Tibial nerve (tissue), 4 donors: ENCODE data around the gene NRG2. TPM values are rescaled to one million over a fixed set of nuclear protein-coding genes. Genes with fewer than 3 reads are reported as not detected.

Source experiments
- DNase-seq, 2 donors: peaks; one replicate each; pipeline ENCODE4 v3.0.0-alpha.2; 2019; ENCODE audit warnings: low spot score in 2 of 2
- H3K27ac ChIP-seq, 4 donors: fragments of 200-600 bp; sonication (generic) in 3 of 4; one replicate each; pipeline ENCODE4 v1.5.1; 2017 to 2019; ENCODE audit warnings: mild to moderate bottlenecking in 1 of 4
- H3K27me3 ChIP-seq, 2 donors: fragments of 200-600 bp; sonication (generic) in 1 of 2; one replicate each; pipeline versions ENCODE4 v1.5.1 to v1.6.0; 2017 to 2019
- H3K36me3 ChIP-seq, 3 donors: fragments of 200-600 bp; sonication (generic); one replicate each; pipeline ENCODE4 v1.5.1; 2018 to 2019
- H3K4me1 ChIP-seq, 4 donors: fragments of 200-600 bp; sonication (generic) in 3 of 4; one replicate each; pipeline ENCODE4 v1.5.1; 2017 to 2019
- H3K4me3 ChIP-seq, 4 donors: fragments of 200-600 bp; sonication (generic) in 3 of 4; one replicate each; pipeline ENCODE4 v1.5.1; 2017 to 2019; ENCODE audit warnings: mild to moderate bottlenecking in 1 of 4, moderate library complexity in 1 of 4
- H3K9me3 ChIP-seq, 4 donors: fragments of 200-600 bp; sonication (generic) in 3 of 4; one replicate each; pipeline ENCODE4 v1.5.1; 2017 to 2019
- CTCF ChIP-seq, 5 experiments: fragments of 200-600 bp in 3 of 5; fragments of 450-650 bp in 2 of 5; sonication (generic) in 3 of 5; IDR thresholded peaks; one replicate each; pipeline ENCODE4 v1.5.1; 2016 to 2019; ENCODE audit warnings: antibody characterized with exemption in 5 of 5, mild to moderate bottlenecking in 3 of 5, moderate library complexity in 2 of 5
- EP300 ChIP-seq, 2 donors: sonication (generic); formaldehyde crosslinking; IDR thresholded peaks; one replicate each; pipeline ENCODE4 v1.6.1; 2017; ENCODE audit warnings: antibody characterized with exemption in 2 of 2, mild to moderate bottlenecking in 1 of 2
- POLR2A ChIP-seq, 2 donors: fragments of 450-650 bp; IDR thresholded peaks; one replicate each; pipeline ENCODE4 v1.6.1; 2017; ENCODE audit warnings: antibody characterized with exemption in 2 of 2, mild to moderate bottlenecking in 2 of 2, moderate library complexity in 2 of 2
- WGBS, 2 donors: methylation state at CpG; one replicate each; pipeline ENCODE4 v1.1.5; 2018; 5-methylcytosine and 5-hydroxymethylcytosine counted together
- total RNA-seq, 4 donors: library from RNA; depleted of rRNA; stranded (reverse); fragments of >200 nt; gene quantifications; one replicate each; pipeline ENCODE4 v1.1.0, GENCODE V29; 2016

NRG2 gene
- total RNA-seq, 4 donors from 2014 or later, result 2.0 to 5.1 (median 3.4) TPM

DNA sequence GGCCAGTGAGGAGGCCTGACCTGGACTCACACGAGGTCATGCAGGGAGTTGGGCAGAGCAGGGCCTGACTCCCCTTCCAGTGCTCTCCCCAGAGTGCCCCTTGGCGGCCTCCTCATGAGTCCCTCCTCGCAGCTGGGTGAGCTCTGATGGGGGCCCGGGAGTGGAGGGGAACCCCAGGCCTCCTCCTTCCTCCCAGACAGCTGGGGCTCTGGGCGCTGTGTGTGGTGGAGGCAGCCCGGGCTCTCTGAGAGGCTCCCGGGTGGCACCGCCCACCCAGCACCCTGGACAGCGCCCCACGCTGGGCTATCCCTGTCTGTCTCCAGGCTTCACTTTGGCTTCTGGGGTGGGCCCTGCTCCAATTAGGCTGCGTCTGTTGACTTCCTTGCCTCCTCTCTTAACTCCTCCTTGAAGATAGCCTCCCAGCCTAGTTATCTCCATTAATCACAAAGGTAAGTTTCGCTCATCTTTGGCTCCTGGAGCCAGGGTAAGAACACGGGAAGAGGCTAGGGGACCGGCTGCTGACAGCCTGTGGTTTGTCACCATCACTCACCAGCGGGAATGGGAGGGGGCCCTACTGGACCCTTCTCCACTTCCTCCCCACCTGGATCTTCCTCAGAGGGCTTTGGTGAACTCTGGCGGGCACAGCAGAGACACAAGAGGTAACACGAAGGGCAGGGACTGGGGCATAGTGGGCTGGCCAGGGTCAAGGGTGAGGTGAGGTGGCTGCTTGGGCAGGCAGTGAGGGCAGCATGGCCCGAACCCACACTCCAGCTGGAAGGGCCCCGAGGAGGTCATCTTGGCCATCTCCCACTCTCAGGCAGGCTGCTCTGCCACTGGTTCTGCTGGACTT is 234.4 kb downstream of the NRG2 start:
- Histone ChIP-seq H3K36me3 (no peaks in the 10 kb centered on the region), H3K4me1 (no peaks in the 10 kb centered on the region), H3K27me3 (no peaks in the 10 kb centered on the region), H3K27ac (no peak overlapping the region), H3K4me3 (no peak overlapping the region), H3K9me3 (no peaks in the 10 kb centered on the region)
- DNase-seq, result no peak
- 40 to 44% methylated on average over 16 to 19 of the region's 19 CpGs for WGBS, 2 donors
- TF ChIP-seq CTCF (IDR thresholded peaks at IDR 0.05), result no peak
- no peak for TF ChIP-seq POLR2A (IDR thresholded peaks at IDR 0.05)
- no peak for TF ChIP-seq EP300 (IDR thresholded peaks at IDR 0.05)

DNA sequence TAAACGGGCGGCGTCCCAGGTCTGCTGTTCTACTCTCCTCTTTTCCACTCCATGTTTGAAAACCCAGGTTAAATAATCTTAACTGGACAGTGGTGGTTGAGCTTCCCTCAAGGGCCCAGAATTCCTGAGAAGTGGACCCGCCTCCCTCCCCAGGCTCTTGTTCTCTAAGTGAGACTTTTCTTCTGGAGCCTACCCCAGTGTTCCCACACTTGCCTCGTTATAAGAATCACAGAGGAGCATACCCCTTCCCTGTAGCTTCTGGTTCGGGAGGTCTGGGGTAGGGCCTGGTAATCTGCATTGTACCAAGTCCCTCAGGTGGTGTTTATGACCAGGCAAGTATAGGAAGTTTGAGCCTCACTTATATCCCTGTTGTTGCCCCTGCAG is 235.5 kb downstream of the NRG2 start:
- no peaks in the 10 kb centered on the region for H3K36me3 ChIP-seq
- H3K27me3 ChIP-seq, result no peaks in the 10 kb centered on the region
- H3K27ac ChIP-seq, result no peak overlapping the region
- no peak for DNase-seq
- TF ChIP-seq CTCF (IDR thresholded peaks at IDR 0.05) (no peak), EP300 (IDR thresholded peaks at IDR 0.05) (no peak)
- no peaks in the 10 kb centered on the region for H3K4me1 ChIP-seq
- 65 to 72% methylated on average over 6 of the region's 6 CpGs for WGBS, 2 donors
- H3K4me3 ChIP-seq, result no peak overlapping the region
- H3K9me3 ChIP-seq, result no peaks in the 10 kb centered on the region

DNA sequence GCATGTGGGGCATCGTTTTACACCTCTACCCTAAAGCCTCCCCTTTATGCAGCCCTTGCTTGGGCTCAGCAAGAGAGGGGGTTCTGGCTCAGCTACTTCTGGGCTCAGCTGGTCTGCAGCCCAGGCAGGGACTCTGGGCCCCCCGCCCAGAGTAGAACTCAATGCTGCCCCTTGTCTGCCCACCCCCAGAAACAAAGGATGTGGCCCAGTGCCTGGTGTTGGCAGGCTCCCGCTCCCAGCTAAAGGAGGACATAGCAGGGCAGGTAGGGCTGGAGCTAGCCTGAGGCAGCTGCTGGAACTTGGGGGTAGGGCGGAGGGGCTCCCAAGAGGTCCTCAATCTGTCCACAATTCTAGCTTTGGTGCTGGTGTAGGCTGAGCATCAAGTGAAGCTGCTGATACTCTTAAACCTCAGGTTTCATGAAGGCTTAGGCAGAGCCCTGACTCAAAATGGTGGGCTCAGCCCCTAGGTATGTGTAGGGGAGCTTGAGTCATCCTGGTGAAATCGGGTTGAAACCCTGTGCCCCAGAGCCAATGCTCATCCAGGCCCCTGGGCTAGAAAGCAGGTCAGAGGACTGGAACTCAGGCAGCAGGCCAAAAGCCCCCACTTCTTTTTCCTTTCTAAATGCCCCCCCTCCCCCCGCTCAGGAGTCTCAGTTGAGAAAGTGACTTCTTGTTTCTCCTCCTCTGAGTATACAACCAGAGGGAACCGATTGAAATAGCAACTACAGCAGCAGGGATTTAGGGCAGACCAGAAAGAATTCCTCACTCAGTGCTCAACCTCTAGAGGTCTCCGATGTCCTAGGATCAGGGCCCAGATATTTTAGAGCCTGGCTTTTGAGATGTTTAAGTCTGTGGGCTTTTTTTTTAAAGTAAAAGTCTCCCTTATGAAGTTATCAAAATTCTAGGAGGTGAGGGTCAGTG is 236.1 kb downstream of the NRG2 start:
- TF ChIP-seq POLR2A (IDR thresholded peaks at IDR 0.05) (no peak), CTCF (IDR thresholded peaks at IDR 0.05) (no peak), EP300 (IDR thresholded peaks at IDR 0.05) (no peak)
- Histone ChIP-seq H3K27me3 (peaks cover 0 to under 1% of the 10 kb centered on the region in 2 donors), H3K36me3 (no peaks in the 10 kb centered on the region), H3K9me3 (no peaks in the 10 kb centered on the region), H3K27ac (no peak overlapping the region), H3K4me1 (no peaks in the 10 kb centered on the region), H3K4me3 (no peak overlapping the region)
- 46 to 47% methylated on average over 7 to 8 of the region's 8 CpGs for WGBS, 2 donors
- DNase-seq, result no peak

DNA sequence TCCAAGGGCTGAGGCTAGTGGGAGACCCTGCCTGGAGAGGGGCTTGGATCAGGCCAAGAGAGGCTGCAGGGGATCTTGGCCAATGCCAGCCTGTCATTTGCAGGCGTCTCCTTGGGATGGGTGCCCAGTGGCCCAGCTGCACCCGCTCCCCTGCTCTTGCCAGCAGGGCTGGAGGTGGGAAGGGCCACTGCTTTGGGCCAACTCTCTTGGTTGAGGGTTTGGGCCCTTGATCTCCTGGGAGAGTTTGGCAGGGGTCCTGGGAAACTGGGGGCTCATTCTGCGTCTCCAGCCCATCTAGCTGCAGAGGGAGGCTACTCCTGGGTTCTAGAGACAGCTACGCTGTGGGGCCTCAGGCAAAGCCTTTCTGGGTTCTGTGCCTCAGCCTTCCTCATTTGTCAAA is 237.0 kb downstream of the NRG2 start:
- Histone ChIP-seq H3K27me3 (peaks cover 0 to 9% of the 10 kb centered on the region in 2 donors), H3K4me1 (no peaks in the 10 kb centered on the region), H3K27ac (no peak overlapping the region), H3K9me3 (no peaks in the 10 kb centered on the region), H3K4me3 (no peak overlapping the region), H3K36me3 (no peaks in the 10 kb centered on the region)
- WGBS, 2 donors, result 91 to 94% methylated on average over 3 to 4 of the region's 4 CpGs
- TF ChIP-seq EP300 (IDR thresholded peaks at IDR 0.05), result no peak
- no peak for TF ChIP-seq POLR2A (IDR thresholded peaks at IDR 0.05)
- no peak for TF ChIP-seq CTCF (IDR thresholded peaks at IDR 0.05)
- no peak for DNase-seq

DNA sequence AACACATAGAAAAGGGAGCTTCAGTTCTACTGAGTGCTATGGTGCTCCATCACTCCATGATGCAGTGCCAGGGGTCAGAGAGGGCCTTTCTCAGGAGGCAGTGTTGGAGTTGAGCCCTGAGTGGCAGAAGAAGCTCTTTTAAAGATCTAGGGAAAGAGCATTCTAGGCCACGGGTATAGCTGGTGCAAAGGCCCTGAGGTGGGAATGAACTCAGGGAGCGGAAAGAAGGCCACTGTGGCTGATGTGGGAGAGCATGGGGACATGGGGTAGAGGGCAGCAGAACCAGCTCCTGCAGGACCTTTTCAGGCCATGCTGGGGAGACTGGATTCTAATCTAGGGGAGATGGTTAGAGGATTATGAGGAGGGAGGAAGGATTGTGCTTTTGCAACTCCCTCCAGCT is 237.6 kb downstream of the NRG2 start:
- WGBS, 2 donors, result 94% methylated on average over 2 of the region's 2 CpGs
- Histone ChIP-seq H3K27ac (no peak overlapping the region), H3K9me3 (no peaks in the 10 kb centered on the region), H3K4me1 (no peaks in the 10 kb centered on the region), H3K4me3 (no peak overlapping the region), H3K36me3 (no peaks in the 10 kb centered on the region), H3K27me3 (peaks cover 0 to 15% of the 10 kb centered on the region in 2 donors)
- DNase-seq, result no peak
- no peak for TF ChIP-seq EP300 (IDR thresholded peaks at IDR 0.05)
- no peak for TF ChIP-seq CTCF (IDR thresholded peaks at IDR 0.05)
- TF ChIP-seq POLR2A (IDR thresholded peaks at IDR 0.05), result no peak
